Globus pallidus (tissue), 1 donor: ENCODE data around the gene SCG5.

Source experiments
- DNase-seq: peaks from one replicate; pipeline ENCODE4 v3.0.0-alpha.2; 2015; ENCODE audit warnings: low spot score

Gene SCG5

DNA sequence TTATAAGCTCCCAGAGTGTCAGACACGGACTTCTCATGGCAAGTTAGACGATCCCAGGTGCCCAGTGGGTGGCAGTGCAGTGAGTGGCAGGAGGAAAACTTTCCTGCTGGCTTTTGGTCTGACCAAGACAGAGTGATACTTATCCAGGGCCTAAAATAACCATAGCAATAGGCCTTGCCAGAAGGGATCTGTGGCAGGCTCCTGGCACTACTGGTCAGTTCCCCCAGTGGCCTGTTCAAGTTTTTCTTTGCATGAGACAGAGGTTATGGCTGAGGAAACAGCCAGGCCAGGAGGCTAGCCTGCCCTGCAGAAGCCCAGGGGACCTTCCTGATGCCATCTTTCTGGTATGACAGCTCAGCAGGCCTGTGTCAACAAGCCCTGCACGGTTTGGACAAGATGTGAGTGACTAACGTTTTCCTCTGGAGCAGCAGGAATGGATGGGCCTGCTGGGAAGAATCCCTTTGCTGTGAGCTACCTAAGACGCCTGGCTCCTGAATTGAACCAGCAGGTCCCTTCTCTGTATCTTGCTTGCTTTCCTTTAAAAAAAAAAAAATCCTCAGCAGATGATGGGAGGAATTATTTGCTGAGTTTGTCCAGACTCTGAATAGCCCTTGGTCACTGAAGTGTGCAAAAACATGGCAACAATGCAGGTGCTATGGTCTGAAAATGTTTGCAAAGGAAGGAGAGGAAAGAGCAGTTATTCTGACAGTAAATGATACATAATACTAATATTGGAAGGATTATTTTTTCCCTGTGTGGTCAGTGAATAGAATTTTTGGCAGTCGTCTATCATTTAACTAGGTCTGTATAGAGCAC is 18.0 kb downstream of the SCG5 start:
- no peak for DNase-seq

DNA sequence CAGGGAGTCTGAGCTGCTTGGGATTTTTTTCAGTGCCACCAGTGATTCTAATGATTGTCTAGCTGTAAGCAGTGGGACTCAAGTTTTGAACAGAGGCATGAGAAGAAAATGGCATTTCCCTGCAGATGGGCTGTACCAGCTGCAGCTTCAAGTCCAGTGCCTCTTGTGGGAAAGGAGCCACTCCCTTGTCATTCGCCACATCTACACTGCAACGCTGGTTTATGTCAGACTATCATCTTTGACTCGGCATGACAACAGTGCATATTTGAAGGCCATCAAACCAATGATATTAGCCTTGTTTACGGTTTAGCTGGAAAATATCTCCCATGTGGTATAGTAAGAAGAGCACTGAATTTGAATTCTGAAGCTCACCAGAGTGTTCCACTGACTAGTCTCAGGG is 22.2 kb downstream of the SCG5 start:
- DNase-seq: no peak

DNA sequence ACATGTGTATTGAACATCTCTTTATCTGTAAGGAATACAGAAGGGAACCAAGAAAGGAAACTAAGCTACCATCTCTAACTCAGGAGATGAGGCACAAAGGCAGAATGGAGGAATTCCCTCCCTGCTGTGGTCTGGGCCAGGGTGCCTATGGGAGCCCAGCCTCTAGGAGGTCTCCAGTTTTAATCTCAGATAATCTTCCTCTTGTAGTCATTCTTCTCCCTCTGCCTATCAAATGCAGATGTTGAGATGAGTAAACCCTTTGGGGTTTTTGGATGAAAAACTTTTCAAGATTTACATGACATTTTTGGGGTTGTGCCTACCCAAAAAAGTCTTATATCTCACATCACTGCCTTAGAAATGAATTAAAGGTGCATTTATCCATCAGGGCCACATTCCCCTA is 23.3 kb downstream of the SCG5 start:
- DNase-seq: no peak

DNA sequence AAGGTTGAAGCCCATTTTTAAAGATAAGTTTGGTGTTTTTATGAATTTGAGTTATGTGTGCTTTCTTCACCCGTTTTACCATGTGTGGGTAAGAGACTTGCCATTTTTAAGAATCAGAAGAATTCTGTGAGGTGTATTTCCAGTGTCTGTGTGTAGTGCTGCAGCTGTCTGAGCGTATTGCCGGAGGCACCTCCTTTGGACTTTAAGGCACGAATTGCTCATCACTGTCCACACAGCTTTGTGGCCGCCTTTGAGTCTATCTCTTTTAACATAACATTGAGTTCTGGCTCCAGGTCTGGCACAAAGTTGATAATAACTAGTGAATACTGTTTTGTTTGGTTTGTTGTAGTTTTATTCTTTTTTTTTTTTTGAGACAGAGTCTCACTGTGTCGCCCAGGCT is 25.8 kb downstream of the SCG5 start:
- no peak for DNase-seq

DNA sequence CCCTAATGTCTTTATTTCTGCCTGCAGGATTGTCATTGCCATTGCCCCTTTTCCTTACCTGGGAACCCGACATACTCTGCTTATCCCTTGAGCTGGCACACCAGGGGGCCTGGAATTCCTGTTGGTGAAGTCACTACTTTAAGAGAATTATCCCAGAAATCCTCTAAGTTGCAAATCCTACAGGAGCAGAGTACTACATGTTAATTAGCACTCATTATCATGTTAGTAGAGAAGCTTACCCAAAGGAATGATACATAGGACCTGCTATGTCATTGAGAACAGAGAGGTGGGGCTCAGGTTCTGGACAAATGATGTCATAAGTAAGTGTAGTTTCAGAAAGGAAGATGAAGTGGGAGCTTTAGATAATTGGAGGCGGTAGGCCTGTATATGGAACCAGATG is 27.4 kb downstream of the SCG5 start:
- DNase-seq: no peak

DNA sequence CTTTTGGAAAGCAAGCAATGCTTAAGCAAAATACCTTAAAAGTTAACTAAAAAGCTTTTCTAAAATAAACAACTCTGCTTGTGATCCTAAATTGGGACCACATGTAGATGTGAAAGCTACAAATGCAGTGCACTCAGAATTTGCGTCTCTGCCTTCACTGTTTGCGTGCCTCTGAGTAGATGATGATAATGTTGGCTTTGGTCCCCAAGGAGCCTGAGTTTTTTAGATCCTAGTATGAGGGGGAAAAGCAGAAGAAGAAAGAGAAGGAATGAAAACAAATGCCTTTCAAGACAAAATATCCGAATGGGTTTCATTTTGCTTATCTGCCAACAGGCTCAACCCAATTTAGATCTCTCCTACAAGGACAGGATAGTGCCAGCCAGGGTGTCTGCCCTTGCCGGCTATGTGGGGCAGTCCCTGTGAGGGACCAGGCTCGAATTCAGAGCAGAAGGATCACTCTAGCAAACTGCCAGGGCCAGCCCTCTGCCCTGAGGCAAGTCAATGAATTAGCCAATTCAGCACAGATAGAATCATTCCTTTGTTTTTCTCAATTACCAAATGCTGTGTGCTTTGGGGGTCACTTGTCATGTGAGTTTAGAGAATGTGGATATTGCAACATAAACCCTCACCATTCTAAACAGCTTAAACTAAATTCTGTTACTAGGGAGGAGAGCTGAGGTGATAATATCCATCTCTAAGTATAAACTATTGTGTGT is 28.5 kb downstream of the SCG5 start:
- DNase-seq: peak; percentile 95

DNA sequence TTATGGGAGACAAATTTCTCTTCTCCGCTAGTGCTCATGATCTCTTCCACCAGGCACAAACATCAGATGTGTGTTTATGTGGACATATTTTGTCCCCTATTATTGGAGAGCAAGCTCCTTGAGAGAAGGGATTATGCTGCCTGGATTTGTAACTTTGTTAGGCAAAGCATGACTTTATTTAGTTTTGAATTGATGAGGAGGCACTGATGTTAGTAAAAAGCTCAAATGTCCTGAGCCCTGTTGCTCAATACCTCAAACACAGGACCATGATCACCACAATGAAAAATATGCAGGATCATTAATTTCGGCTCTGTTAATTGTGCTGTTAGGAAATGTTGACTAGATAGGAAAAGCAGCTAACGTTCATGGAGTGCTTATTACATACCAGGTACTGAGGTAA is 29.1 kb downstream of the SCG5 start:
- no peak for DNase-seq

DNA sequence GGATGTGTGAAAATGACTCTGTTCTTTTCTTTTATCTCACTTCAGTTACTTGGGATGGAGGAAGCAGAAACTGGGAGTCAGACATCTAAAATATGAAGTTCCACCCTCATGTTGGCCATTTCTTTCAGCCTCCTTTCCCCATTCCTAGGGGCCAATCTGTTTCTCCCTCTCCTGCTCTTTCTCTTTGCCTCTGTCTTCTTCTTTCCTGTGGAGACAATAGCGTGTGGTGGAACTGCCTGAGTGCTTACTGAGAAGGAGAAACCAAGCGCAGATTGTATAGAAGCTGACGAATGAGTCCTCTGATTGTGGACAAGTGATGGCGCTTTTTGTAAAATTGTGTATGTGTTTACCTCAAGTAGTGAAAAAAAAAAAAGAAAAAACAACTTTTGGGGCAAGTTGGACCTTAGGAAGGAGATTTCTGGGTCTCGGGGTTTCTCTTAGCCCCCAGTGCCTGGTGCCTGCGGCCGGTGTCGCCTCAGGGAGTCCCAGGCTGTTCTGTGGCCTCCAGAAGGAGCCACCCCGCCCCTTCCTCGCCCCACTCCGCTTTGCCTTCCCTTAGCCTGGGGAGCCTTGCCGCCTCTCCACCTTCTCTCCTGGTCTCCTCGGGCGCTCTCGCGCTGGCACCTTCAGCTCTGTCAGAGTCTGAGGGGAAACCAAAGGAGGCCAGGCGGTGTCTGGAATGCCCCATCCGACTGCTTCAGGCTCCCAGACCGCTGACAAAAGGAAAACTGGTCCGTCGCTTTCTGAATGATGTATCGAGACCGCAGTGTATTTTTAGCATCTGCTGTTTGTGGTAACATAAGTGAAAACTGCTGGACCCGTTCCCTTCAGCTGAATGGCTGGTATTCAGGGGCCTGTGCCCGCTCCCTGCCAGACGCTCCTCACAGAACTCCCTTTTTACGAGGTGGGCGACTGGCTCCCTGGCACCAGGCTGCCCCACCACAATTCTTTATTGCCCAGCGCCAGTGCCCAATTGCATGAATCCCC is 30.1 kb downstream of the SCG5 start:
- DNase-seq: peak; percentile 82

DNA sequence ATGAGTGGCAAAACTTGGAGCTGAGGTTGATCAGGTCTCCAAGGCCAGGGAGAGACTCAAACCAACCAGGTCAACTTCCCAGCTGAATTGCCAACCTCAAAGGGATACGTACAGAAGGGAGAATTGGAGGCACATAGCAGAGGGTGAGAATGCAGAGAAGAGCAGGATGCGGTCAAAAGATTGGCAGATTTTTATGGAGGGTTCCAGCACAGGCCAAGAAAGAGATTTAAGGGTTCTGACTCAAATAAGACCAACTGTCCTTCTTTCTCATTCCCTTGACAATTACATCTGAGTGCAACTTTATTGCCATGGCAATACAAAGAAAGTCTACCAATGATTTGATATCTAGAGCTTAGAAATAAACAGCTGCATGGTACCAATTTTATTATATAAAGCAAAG is 33.2 kb downstream of the SCG5 start:
- DNase-seq: no peak

DNA sequence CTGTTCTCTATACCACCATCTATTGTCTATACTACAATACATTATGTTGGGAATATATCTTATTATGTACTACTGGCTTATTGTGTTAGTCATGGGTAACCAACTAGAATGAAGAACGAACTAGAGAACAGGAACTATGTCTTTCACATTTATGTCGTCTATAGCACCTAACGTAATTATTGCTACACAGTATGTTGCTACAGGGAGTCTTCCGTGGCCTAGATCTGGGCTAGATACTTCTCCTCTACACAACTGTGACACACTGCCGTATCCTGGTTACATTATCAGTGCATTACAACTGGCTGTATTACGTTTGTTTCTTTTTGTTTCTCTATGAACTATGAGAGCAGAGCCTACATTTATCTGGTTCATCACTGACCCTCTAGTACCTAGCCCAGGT is 34.0 kb downstream of the SCG5 start:
- DNase-seq: no peak

DNA sequence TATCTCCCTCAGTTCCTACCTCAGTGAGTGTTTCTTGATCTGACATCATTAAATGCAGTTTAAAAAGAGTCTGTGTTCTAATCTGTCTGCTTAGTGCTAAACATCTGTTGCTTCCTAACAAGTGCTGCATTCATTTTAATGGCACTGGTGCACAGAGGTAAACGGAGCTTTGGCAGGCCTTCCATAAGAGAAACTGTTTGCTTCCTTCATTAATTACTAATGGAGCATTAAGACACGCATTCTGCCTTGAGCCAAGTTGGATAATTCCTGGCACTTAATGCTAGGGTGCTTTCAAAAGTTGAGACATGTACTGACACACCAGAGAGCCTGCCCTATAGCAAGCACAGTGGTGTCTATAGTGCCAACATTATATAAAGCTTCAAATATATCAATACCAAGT is 34.7 kb downstream of the SCG5 start:
- DNase-seq: no peak

DNA sequence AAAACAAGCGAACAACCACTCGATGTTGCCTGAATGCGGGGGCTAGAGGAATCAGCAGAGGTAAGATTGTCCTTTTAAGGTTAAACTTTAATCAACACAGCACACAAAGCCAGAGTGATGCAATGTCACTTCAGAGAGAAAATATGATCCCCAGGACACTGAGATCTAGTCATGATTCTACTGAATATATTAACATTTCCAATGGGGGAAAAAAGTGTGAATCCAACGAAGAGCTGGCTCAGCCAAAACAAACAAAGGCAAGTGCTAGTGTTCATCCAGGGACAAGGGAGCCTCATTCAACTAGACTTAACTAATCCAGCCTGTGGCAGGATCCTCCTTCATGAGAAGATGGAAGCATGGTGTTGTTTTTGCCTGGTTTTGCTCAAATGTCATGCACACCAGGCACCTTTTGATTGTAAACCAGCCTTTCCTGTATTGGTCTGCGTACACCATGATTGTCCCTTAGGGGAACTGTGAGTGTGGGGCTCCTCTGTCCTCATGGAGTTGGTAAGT is 35.8 kb downstream of the SCG5 start:
- DNase-seq: no peak

DNA sequence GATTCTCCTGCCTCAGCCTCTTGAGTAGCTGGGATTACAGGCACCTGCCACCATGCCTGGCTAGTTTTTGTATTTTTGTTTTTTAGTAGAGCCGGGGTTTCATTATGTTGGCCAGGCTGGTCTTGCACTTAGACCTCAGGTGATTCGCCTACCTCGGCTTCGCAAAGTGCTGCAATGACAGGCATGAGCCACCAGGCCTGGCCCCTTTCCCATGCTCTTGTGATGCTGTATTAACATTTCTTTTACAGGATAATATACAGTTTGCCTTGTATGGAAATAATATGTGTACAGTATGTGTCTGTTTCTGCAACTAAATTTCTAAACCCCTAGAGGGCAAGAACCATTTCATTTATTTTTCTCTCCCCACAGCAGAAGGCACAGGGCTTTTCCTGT is 37.8 kb downstream of the SCG5 start:
- DNase-seq: no peak

DNA sequence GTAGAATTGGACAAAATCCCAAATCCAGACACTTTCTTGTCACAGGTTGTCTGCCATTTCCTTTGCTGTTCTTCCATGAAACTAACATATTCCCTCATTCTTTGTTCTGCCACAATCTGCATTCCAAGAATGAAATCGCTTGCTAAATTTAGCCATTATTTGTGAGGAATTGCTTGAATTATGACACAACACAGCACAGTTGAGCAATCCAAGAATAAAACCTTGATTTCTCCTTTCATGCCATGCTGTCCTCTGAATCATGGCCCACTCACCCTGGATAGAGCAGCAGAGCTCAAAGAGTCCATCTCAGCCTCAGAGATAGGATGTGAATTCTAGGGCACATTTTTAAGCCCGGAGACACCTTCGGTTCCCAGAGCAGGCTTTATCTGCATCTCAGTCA is 41.1 kb downstream of the SCG5 start:
- DNase-seq: no peak

DNA sequence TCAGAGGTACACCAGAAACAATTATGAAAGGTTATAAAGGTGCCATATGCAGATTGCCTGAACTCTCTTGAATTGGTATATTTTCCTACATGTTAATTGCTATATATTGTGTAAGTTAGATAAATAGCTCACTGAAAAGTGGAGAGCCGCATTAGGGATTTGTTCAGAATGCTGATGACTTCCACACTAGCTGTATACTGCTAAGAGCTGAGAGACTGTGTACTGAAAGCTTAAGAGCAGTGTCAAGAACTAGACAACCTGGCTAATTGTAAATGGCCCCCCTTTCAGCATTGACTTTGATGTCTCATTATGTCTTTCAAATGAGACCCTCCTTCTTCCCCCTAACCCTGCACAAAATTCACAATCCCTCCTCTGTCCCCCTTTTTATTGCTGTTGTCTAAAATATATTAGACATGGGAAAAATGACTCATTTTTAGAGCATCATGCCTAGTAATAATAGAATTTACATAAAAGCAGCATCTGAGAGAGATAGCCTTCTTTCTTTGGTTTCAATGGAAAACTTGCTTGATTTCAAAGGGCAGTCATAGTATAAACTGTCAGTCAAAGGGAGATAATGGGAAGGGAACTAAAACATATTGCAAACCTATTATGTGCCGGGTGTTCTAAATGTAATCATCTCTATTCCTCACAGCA is 41.6 kb downstream of the SCG5 start:
- no peak for DNase-seq

DNA sequence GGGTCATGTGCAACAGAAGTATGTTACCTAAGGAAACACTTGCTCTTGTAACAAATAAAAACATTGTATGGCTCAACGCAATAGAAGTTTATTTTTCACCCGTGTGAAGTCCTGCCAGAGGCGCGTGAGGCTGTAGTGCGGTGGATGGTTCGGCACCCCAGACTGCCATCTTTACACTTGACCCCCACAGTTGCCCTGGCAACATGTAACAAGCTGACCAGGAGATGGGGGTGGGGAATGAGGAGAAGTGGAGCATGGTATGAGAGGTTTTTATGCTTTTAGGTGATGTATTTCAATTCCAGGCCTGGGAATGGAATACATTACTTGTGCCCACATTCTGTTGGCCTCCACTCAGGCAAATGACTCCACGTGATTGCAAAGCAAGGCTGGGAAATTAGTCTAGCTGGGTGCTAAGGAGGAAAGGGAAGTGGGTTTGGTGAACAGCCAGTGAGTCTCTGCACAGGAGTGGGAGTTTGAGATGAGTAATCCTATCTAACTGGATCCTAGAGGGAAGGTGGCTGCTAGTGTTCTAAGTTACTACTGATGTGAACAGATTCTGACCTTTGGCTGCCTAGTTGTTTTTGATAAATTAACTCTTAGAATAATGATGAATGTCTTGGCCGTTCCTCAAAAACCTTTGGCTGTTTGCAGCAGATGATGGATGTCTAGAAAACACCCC is 42.5 kb downstream of the SCG5 start:
- DNase-seq: no peak

DNA sequence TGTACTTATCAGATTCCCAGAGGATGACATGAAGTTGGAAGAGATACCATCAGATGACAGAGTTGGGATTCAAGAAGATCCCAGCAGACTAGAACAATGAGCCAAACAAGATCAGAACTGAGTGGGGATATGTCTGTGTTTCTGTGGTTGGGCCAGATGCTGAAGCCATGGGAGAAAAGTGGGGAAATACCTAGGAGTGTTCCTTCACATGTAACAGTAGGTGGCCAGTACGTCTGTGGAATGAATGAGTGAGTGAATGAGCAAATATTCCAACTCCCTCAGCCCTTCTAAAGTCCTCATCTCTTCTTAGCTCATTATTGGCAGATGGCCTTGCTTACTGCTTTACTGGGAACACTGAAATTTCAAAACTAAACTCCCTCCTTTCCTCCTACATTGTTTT is 44.1 kb downstream of the SCG5 start:
- DNase-seq: no peak

DNA sequence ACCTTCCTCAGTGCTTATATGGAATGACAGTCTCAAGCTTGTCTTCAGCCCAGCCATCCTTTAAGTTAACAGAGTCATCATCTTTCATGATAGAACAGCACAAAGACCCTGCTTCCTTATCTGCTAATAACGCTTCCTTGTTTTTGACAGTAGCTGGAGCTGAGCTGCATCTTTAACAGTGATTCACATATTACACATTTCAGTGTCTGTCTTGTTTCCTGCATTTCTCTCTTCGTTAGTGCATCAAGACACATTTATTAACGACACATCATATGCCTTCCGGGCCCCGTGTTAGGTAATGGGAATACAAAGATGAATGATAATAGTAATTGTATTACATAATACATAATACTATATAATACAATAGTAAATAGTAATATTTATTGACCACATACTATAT is 46.0 kb downstream of the SCG5 start:
- no peak for DNase-seq

DNA sequence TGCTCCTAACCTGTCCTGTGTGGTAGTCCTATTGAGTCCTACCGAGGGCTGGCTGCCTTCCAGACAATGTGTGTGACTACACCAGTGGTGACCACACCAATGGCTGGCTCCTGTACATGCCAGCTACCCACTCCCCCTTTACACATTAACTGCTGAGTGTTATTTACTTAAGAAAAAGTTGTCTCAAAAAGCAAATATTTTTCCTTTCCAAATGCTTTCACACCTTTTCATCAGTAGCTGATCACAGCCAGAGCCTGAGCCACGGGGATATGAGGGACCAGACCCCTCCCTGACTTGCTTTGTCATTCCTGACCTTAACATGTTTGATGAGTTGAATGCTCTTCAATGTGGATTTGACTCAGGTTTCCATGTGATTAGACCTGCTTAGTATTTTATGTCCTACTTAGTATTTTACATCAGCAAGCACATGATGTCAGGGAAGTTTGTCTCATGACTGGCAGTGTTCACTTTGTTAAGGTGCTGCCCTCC is 46.7 kb downstream of the SCG5 start:
- no peak for DNase-seq

DNA sequence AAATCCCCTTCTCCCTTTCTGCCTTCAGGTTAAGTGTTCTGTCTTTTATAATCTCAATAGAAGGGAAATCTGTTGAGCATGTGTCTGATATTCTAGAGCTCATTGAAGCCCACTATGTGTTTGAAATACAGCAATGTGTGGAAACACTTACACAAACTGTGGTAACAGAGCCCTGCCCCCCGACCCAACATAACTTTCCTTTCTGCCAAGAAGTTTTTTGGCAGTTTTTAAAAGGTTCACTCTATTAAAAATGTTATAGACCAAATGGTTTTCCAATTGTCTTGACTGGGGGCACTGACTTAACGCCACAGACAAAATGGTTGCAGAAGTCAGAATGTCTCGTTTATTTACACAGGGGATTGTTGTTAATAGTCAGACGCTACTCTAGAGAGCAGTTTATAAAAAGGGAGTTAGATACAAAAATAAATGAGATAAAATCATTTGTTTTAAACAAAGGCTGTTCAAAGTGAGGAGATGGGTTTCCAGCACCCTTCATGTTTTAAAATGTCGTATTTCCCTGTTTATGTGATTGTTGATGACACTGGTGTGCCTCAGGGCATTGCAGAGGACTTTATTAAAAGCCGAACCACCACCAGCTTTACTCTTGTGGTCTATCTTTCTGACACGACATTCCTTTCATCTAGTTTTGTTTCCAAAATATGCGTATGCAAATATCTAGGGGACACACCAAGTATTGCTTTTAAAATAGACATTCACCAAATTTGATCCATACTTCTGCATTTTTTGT is 49.6 kb downstream of the SCG5 start:
- DNase-seq: no peak
